OCI-LY7 (cell line): ENCODE measurements around the gene NTRK3. TPM values are rescaled to one million over a fixed set of nuclear protein-coding genes. Genes with fewer than 3 reads are reported as not detected.

Experiments used
- BruUV-seq: library from RNA; stranded (reverse); fragments of 400-500 nt; replicated peaks from 2 replicates; lab custom pipeline; 2021; lab: Mats Ljungman, UMichigan
- CTCF ChIA-PET: fragments of 300-600 bp; sonication (Branson Sonifier 250); formaldehyde crosslinking; loops from one replicate; lab custom pipeline; 2022; ENCODE audit warnings: antibody characterized with exemption; ENCODE audit not compliant: unreplicated experiment; lab: Charles Lee
- POLR2A ChIA-PET: fragments of 300-600 bp; sonication (Branson Sonifier 250); formaldehyde crosslinking; loops from one replicate; lab custom pipeline; 2022; ENCODE audit warnings: antibody characterized with exemption; lab: Charles Lee
- DNase-seq: peaks from one replicate; pipeline ENCODE4 v3.0.0-alpha.2; 2015; ENCODE audit warnings: low spot score
- H2AFZ ChIP-seq: fragments of 200-600 bp; sonication (generic), shearing (Covaris generic); 2 replicates; pipeline ENCODE4 v1.6.1; 2014; ENCODE audit warnings: mild to moderate bottlenecking, antibody characterized with exemption, low read length, moderate library complexity
- H3K27ac ChIP-seq: fragments of 200-600 bp; sonication (generic); 2 replicates; pipeline ENCODE4 v1.5.1; 2014; ENCODE audit warnings: mixed run types, low read depth, mild to moderate bottlenecking, moderate library complexity, low read length, inconsistent platforms; ENCODE audit not compliant: poor library complexity, severe bottlenecking
- H3K36me3 ChIP-seq: fragments of 200-600 bp; sonication (generic); 2 replicates; pipeline ENCODE4 v1.6.1; 2014; ENCODE audit warnings: mild to moderate bottlenecking, antibody characterized with exemption, low read length, moderate library complexity, mixed read lengths; ENCODE audit not compliant: insufficient read depth
- H3K4me1 ChIP-seq: fragments of 200-600 bp; sonication (generic); 2 replicates; pipeline ENCODE4 v1.5.1; 2014; ENCODE audit warnings: mild to moderate bottlenecking, low read length; ENCODE audit not compliant: insufficient read depth, poor library complexity, severe bottlenecking
- H3K4me2 ChIP-seq: fragments of 200-600 bp; sonication (generic); 2 replicates; pipeline ENCODE4 v1.6.1; 2014; ENCODE audit warnings: mild to moderate bottlenecking, low read length
- H3K4me3 ChIP-seq: fragments of 200-600 bp; sonication (generic); 2 replicates; pipeline ENCODE4 v1.5.1; 2014; ENCODE audit warnings: mild to moderate bottlenecking, low read depth, low read length; ENCODE audit not compliant: poor library complexity, severe bottlenecking
- H3K79me2 ChIP-seq: fragments of 200-600 bp; sonication (generic); 2 replicates; pipeline ENCODE4 v1.6.1; 2016; ENCODE audit warnings: low read depth, mild to moderate bottlenecking, low read length, moderate library complexity, mixed read lengths; ENCODE audit not compliant: insufficient read depth
- H3K9me2 ChIP-seq: fragments of 200-600 bp; sonication (generic); 2 replicates; pipeline ENCODE4 v1.6.1; 2016; ENCODE audit warnings: mild to moderate bottlenecking, low read length, mixed read lengths; ENCODE audit not compliant: insufficient read depth
- H3K9me3 ChIP-seq: fragments of 200-600 bp; sonication (generic); 2 replicates; pipeline ENCODE4 v1.6.1; 2014; ENCODE audit warnings: mild to moderate bottlenecking, mixed run types, low read length, mixed read lengths
- H4K20me1 ChIP-seq: fragments of 200-600 bp; sonication (generic); 2 replicates; pipeline ENCODE4 v1.6.1; 2014; ENCODE audit warnings: mild to moderate bottlenecking, antibody characterized with exemption, low read length, moderate library complexity, mixed read lengths; ENCODE audit not compliant: insufficient read depth
- EZH2phosphoT487 ChIP-seq: fragments of 200-600 bp; sonication (generic); IDR thresholded peaks from 2 replicates; pipeline ENCODE4 v1.6.1; 2018; ENCODE audit warnings: low read depth, borderline replicate concordance, mild to moderate bottlenecking, mixed run types, antibody characterized with exemption, low read length, moderate library complexity, mixed read lengths
- intact Hi-C: fragments of 100-400 bp; cut with micrococcal nuclease; formaldehyde crosslinking; loops from one replicate; pipeline ENCODE4 v1.10.0; 2022; ENCODE audit not compliant: unreplicated experiment
- total RNA-seq, 2 experiments: library from RNA; depleted of rRNA in 1 of 2; stranded (reverse); fragments of >200 nt in 1 of 2; shearing (Covaris generic) in 1 of 2; gene quantifications; 2 replicates each; pipeline ENCODE4 v1.2.3, GENCODE V29; 2014 to 2022
- TF ChIP-seq, protein P1 (sequence below): fragments of 200-600 bp; sonication (generic); conservative IDR thresholded peaks from 2 replicates; pipeline ENCODE4 v1.5.1; 2014; ENCODE audit warnings: mild to moderate bottlenecking, antibody characterized with exemption, low read length, moderate library complexity, mixed read lengths

Gene NTRK3
- total RNA-seq, 2 experiments from 2014 or later = 0.50 to 2.5 TPM

DNA sequence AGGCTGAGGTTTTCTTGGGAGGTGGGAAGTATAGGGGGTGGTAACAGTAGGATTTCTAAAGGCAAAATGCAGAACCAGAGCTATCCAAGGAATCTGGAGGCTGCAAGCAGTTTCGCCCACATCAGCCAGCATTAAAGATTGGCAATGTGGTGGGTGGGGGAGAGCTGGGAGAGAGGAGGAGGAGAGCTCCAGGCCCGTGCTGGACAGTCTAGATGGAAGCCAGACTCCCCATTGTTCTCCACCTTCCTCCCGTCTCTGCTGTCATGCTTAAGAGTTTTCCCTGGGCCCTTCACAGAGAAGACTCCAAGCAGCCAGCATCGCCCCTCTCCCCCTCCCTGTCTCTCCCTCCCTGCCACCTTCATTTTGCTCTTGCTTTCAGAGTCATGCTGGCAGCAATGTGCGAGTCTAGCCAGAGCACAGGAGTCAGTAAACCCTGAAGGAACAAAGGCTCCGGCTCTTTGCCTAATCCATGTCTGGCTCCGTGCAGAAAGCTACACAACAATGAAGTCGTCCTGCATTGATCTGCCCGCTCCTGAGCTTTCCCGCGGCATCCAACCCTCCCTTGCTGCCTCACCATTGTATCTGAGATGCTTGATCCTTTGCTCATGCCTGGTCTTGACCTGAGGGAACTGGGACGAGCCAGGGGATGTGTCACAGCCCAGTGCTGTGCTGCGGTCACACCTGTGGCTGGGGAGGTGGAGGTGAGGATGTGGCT is 282.9 kb downstream of the NTRK3 start:
- no peaks in the 10 kb centered on the region for H3K36me3 ChIP-seq
- DNase-seq = no peak
- no peaks in the 10 kb centered on the region for H3K9me2 ChIP-seq
- TF ChIP-seq, protein P1, sequence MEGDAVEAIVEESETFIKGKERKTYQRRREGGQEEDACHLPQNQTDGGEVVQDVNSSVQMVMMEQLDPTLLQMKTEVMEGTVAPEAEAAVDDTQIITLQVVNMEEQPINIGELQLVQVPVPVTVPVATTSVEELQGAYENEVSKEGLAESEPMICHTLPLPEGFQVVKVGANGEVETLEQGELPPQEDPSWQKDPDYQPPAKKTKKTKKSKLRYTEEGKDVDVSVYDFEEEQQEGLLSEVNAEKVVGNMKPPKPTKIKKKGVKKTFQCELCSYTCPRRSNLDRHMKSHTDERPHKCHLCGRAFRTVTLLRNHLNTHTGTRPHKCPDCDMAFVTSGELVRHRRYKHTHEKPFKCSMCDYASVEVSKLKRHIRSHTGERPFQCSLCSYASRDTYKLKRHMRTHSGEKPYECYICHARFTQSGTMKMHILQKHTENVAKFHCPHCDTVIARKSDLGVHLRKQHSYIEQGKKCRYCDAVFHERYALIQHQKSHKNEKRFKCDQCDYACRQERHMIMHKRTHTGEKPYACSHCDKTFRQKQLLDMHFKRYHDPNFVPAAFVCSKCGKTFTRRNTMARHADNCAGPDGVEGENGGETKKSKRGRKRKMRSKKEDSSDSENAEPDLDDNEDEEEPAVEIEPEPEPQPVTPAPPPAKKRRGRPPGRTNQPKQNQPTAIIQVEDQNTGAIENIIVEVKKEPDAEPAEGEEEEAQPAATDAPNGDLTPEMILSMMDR = no peak
- no peak for TF ChIP-seq EZH2phosphoT487
- intact Hi-C loops = no loop called here
- H3K79me2 ChIP-seq = no peaks in the 10 kb centered on the region
- no peak overlapping the region for H2AFZ ChIP-seq
- H3K4me3 ChIP-seq = no peak overlapping the region
- no peaks in the 10 kb centered on the region for H4K20me1 ChIP-seq
- POLR2A ChIA-PET = no interaction called here
- H3K9me3 ChIP-seq = no peaks in the 10 kb centered on the region
- no peak overlapping the region for H3K27ac ChIP-seq
- H3K4me2 ChIP-seq = no peak overlapping the region
- BruUV-seq = no TSS peak
- CTCF ChIA-PET = no interaction called here
- H3K4me1 ChIP-seq = no peaks in the 10 kb centered on the region

DNA sequence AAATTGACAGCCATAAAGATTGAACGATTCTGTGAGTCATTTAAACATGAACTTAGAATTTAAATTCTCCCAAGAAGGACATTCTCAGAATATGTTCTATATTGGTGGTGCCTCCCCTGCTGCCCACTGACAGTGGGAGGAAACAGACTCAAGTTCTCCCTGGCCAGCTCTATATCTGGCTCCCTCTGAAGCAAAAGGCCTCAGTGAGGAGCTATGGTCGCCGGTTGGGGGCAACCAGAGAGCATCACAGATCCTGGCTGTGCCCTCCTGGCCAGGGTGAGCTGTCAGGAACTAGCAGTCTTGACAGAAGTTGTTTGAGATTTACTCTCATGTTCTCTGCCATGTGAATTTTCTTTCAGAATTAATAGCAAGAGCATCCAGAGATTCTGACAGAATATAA is 285.5 kb downstream of the NTRK3 start:
- CTCF ChIA-PET = no interaction called here
- H3K36me3 ChIP-seq = no peaks in the 10 kb centered on the region
- H3K9me2 ChIP-seq = no peaks in the 10 kb centered on the region
- POLR2A ChIA-PET = interaction anchor here (1.2 kb wide), 1 partner anchor 11 kb away, joined by 3 read pairs; no protein-coding TSS in a partner anchor
- no peak for TF ChIP-seq EZH2phosphoT487
- TF ChIP-seq, protein P1 = no peak
- H3K4me2 ChIP-seq = no peak overlapping the region
- H3K4me1 ChIP-seq = no peaks in the 10 kb centered on the region
- intact Hi-C loops = no loop called here
- no peak overlapping the region for H3K27ac ChIP-seq
- H3K9me3 ChIP-seq = no peaks in the 10 kb centered on the region
- H3K4me3 ChIP-seq = no peak overlapping the region
- H2AFZ ChIP-seq = no peak overlapping the region
- DNase-seq = no peak
- no peaks in the 10 kb centered on the region for H4K20me1 ChIP-seq
- H3K79me2 ChIP-seq = no peaks in the 10 kb centered on the region
- BruUV-seq = no TSS peak

DNA sequence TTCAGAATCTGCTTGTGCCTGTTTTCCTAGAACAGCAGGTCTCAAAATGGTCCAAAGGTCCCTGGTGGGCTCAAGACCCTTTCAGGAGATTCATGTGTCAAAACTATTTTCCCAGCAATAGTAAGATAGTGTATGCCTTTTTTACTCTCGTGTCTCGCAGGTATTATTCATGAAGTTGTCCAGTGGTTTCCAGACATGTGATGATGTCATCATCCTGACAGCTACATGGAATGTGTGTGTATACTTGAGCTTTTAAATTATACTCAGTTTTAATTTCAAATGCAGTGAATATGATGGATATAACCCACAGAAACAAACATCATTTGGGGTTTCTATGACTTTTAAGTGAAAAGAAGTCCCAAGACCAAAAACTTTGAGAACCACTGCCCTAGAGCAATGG is 288.6 kb downstream of the NTRK3 start:
- Histone ChIP-seq H3K79me2 (no peaks in the 10 kb centered on the region), H3K9me2 (no peaks in the 10 kb centered on the region), H3K36me3 (no peaks in the 10 kb centered on the region), H2AFZ (no peak overlapping the region), H3K4me3 (no peak overlapping the region), H4K20me1 (no peaks in the 10 kb centered on the region), H3K4me2 (no peak overlapping the region), H3K9me3 (no peaks in the 10 kb centered on the region), H3K4me1 (no peaks in the 10 kb centered on the region), H3K27ac (no peak overlapping the region)
- CTCF ChIA-PET = no interaction called here
- TF ChIP-seq EZH2phosphoT487 = no peak
- TF ChIP-seq, protein P1 = no peak
- DNase-seq = no peak
- no TSS peak for BruUV-seq
- POLR2A ChIA-PET = interaction anchor here (0.5 kb wide), 1 partner anchor 1777 kb away, joined by 3 read pairs; no protein-coding TSS in a partner anchor
- intact Hi-C loops = no loop called here
